ENCODE results near the gene HIPK1.

DNA sequence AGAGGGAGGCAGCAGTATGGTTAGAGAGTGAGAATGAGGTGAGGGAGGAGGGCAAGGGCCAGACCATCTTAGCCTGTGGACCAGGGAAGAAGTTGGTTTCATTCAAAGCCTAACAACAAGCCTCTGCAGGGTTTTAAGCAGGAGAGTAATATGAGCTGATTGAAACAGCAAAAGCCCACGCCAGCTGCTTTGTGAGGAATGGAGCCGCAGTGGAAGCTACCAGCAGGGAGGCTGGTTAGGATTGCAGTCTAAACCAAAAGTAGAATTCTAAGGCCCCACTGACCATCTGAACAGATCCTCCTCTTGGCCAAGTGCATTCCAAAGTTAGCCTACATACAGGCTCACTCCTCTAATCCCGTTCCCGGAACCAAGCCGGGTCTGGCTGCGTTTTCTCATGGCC is 94.9 kb downstream of the HIPK1 start:
- TF ChIP-seq POLR2A (IDR thresholded peaks at IDR 0.05) = no peak
- no peak for TF ChIP-seq POLR2AphosphoS5 (IDR thresholded peaks at IDR 0.05)

All from spleen (tissue), 3 donors.